UCSD-AML1 (cell line): Measurements from ENCODE around the gene IQCN.

Source experiments
- DNase-seq: peaks from one replicate; lab custom pipeline; 2025; ENCODE audit not compliant: unreplicated experiment; lab: John Stamatoyannopoulos, UW

IQCN gene

GRCh38 chr19:18306209-18306887 lies 32.1 kb upstream of the IQCN start:
- no peak for DNase-seq

GRCh38 chr19:18304458-18305310 lies 30.4 kb upstream of the IQCN start:
- peak; percentile 89 for DNase-seq

- no peak for DNase-seq
These were observed 29.9 kb upstream of the IQCN start for GRCh38 chr19:18304208-18304457.

GRCh38 chr19:18301718-18302111 lies 27.5 kb upstream of the IQCN start:
- no peak for DNase-seq

GRCh38 chr19:18300930-18301717 lies 26.9 kb upstream of the IQCN start:
- DNase-seq: no peak

GRCh38 chr19:18299654-18300053 lies 25.4 kb upstream of the IQCN start:
- no peak for DNase-seq

- no peak for DNase-seq
These were observed 24.3 kb upstream of the IQCN start for GRCh38 chr19:18298601-18299000.

GRCh38 chr19:18297308-18297707 lies 23.1 kb upstream of the IQCN start:
- DNase-seq: no peak

GRCh38 chr19:18295034-18295451 lies 20.8 kb upstream of the IQCN start:
- DNase-seq: no peak

GRCh38 chr19:18294467-18294864 lies 20.2 kb upstream of the IQCN start:
- no peak for DNase-seq

GRCh38 chr19:18293642-18294466 lies 19.6 kb upstream of the IQCN start:
- DNase-seq: no peak

GRCh38 chr19:18292810-18293641 lies 18.8 kb upstream of the IQCN start:
- peak; percentile 90 for DNase-seq

GRCh38 chr19:18292462-18292809 lies 18.2 kb upstream of the IQCN start:
- DNase-seq: no peak

- peak; percentile 94 for DNase-seq
These were observed 17.6 kb upstream of the IQCN start for GRCh38 chr19:18291590-18292461.

- DNase-seq: no peak
These were observed 16.8 kb upstream of the IQCN start for GRCh38 chr19:18291019-18291524.

- peak; percentile 86 for DNase-seq
These were observed 16.2 kb upstream of the IQCN start for GRCh38 chr19:18290302-18291018.

GRCh38 chr19:18289471-18290301 lies 15.4 kb upstream of the IQCN start:
- DNase-seq: no peak
